ENCODE measurements around the gene SHISA7. TPM values are rescaled to one million over a fixed set of nuclear protein-coding genes. Genes with fewer than 3 reads are reported as not detected.

SHISA7 gene
- total RNA-seq, 1 donor from 2014 or later: not detected

DNA sequence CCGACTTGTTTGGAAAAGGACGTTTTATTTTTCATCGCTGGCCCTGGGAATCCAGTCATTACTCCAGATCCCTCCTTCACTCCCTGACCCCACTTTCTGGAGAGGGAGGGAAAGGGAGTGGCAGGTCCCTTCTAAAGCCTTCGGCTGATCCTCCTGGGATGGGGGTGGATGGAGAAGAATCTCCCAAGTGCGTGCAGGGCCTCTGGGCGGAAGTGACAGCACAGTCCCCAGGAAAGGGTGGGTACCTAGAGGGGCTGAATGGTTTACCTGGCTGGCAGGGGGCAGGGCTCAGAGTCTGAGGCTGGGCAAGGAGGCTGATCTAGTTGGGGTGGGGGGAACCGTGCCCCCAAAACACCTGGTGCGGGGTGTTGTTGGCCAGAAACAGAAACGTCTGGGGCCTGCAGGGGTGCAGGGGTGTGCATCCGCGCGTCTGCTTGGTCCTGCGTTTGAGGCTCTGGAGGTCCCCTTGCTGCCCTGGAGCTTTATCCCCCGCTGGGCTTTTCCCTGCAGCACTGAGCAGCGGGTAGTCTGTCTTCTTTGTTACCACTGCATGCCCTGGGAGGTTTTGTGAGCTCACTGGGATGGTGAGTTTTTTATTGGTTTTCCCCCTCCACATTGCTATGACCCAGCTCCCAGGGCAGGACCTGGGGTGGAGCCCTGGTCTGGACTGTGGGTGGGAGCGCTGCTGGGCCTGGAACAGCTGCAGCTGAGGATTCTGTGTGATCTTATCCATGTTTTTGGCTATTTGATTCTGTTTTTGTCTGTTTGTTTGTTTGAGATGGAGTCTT lies 30.3 kb upstream of the SHISA7 start:
- Histone ChIP-seq H3K4me1 (ENCODE audit: control insufficient read depth in 3 of 3, insufficient read depth in 3 of 3, low read length in 3 of 3) (peaks cover 20 to 23% (median 22%) of the 10 kb centered on the region in 3 donors), H3K4me3 (ENCODE audit: low read length in 3 of 3) (no peak overlapping the region), H3K9me3 (ENCODE audit: control insufficient read depth in 3 of 3, low read length in 3 of 3) (no peaks in the 10 kb centered on the region), H3K36me3 (ENCODE audit: control insufficient read depth in 3 of 3, insufficient read depth in 3 of 3, low read length in 3 of 3) (no peaks in the 10 kb centered on the region), H3K27ac (ENCODE audit: low read depth, low read length) (peak overlapping the region; percentile 44), H3K27me3 (ENCODE audit: control insufficient read depth in 3 of 3, insufficient read depth in 3 of 3, low read length in 3 of 3) (no peaks in the 10 kb centered on the region), H3K9ac (ENCODE audit: low read depth in 1 of 3, low read length in 3 of 3) (peak overlapping the region in 1 of 3 donors; percentile 50)

DNA sequence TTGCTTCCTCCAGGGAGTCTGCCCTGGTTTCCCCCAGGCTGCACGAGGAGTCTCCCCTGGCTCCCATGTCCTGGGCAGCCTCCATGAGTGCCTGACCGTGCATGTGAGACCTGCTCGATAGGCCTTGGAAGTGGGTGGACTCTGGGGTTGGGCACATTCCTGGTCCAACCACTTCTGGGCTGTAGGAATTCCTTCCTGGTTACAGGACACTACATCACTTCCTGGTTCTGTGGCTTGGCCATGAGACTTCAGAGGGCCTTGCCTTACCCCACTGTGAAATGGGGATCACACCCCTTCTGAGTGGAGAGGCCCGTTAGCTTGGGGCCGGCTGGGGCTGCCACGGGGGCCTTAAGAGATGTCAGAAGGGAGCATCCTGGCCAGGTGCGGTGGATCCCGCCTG lies 29.4 kb upstream of the SHISA7 start:
- H3K27me3 ChIP-seq (ENCODE audit: control insufficient read depth in 3 of 3, insufficient read depth in 3 of 3, low read length in 3 of 3): no peaks in the 10 kb centered on the region
- H3K4me1 ChIP-seq (ENCODE audit: control insufficient read depth in 3 of 3, insufficient read depth in 3 of 3, low read length in 3 of 3): peaks cover 14 to 18% (median 16%) of the 10 kb centered on the region in 3 donors
- no peak overlapping the region for H3K4me3 ChIP-seq (ENCODE audit: low read length in 3 of 3)
- H3K27ac ChIP-seq (ENCODE audit: low read depth, low read length): peak overlapping the region; percentile 44
- H3K36me3 ChIP-seq (ENCODE audit: control insufficient read depth in 3 of 3, insufficient read depth in 3 of 3, low read length in 3 of 3): no peaks in the 10 kb centered on the region
- no peaks in the 10 kb centered on the region for H3K9me3 ChIP-seq (ENCODE audit: control insufficient read depth in 3 of 3, low read length in 3 of 3)
- H3K9ac ChIP-seq (ENCODE audit: low read depth in 1 of 3, low read length in 3 of 3): no peak overlapping the region

DNA sequence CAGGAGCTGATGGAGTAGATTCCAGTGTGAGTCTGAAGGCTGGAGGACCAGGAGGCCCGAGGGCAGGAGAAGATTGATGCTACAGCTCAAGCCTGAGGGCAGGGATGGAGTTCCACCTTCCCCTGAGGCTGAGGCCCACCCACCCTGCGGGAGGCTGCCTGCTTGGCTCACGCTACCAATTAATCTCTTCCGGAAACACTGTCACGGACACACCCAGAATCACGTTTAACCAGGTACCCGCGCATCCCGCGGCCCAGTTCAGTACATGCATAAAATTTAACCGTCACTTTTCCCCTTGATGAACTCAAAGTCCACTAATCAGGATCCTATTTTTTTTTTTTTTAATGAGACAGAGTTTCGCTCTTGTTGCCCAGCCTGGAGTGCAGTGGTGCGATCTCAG lies 28.2 kb upstream of the SHISA7 start:
- no peaks in the 10 kb centered on the region for H3K27me3 ChIP-seq (ENCODE audit: control insufficient read depth in 3 of 3, insufficient read depth in 3 of 3, low read length in 3 of 3)
- no peaks in the 10 kb centered on the region for H3K9me3 ChIP-seq (ENCODE audit: control insufficient read depth in 3 of 3, low read length in 3 of 3)
- no peak overlapping the region for H3K27ac ChIP-seq (ENCODE audit: low read depth, low read length)
- no peak overlapping the region for H3K9ac ChIP-seq (ENCODE audit: low read depth in 1 of 3, low read length in 3 of 3)
- H3K4me1 ChIP-seq (ENCODE audit: control insufficient read depth in 3 of 3, insufficient read depth in 3 of 3, low read length in 3 of 3): peaks cover 13 to 20% (median 14%) of the 10 kb centered on the region in 3 donors
- no peak overlapping the region for H3K4me3 ChIP-seq (ENCODE audit: low read length in 3 of 3)
- H3K36me3 ChIP-seq (ENCODE audit: control insufficient read depth in 3 of 3, insufficient read depth in 3 of 3, low read length in 3 of 3): no peaks in the 10 kb centered on the region

DNA sequence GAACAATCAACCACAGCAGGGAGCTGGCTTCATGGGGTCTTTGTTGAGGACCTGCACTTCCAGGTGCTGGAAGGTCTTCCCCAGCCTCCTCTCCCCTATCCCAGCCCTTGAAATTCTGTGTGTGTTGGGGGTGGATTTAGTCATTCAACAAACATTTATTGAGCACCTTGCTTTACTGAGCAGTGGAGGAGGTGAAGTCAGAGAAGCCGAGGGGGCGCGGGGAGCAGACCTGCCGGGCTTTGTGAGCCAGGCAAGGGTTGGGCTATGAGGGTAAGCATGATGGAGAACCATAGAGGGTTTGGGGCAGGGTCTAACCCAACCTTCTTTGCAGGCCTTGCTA lies 24.9 kb upstream of the SHISA7 start:
- Histone ChIP-seq H3K4me1 (ENCODE audit: control insufficient read depth in 3 of 3, insufficient read depth in 3 of 3, low read length in 3 of 3) (peaks cover 4 to 7% (median 4%) of the 10 kb centered on the region in 3 donors), H3K4me3 (ENCODE audit: low read length in 3 of 3) (no peak overlapping the region), H3K27me3 (ENCODE audit: control insufficient read depth in 3 of 3, insufficient read depth in 3 of 3, low read length in 3 of 3) (no peaks in the 10 kb centered on the region), H3K27ac (ENCODE audit: low read depth, low read length) (no peak overlapping the region), H3K9me3 (ENCODE audit: control insufficient read depth in 3 of 3, low read length in 3 of 3) (no peaks in the 10 kb centered on the region), H3K9ac (ENCODE audit: low read depth in 1 of 3, low read length in 3 of 3) (no peak overlapping the region), H3K36me3 (ENCODE audit: control insufficient read depth in 3 of 3, insufficient read depth in 3 of 3, low read length in 3 of 3) (no peaks in the 10 kb centered on the region)

DNA sequence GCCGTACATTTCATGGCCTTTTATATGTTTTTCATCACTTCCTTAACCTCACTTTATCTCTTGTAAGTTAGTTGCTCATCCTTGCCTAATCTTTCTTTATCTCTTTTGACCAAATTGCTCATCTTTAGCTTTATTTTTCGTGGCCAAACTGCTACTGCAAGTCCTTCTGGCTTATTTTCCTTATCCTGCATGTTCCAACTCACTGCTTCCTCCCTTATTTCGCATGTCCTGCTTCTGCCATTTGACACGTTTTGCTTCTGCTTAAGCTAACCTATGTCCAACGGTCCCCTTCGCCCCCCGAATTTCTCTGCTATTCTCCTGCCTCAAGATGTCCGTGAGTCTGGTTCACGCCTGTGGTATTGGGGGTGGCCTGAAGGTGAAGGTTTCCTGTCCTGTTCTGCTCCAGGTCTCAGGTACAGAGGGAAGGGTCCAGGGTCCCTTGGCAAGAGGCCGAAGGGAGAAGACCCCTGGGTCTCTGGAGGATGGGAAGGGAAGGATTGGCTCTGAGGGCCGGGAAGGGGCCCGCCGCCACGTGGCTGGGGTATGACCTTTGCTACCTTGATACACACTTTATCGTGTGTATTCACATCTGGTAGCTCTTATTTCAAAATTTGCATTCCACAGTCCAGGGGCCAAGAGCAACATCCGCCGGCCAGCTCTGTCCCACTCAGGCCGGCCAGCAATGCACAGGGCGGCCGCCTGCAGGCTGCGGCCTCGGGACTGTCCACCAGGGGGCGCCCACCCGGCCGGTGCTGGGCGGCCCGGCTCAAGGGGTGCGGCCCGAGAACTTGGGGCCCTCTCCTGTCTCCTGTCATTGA lies 24.3 kb upstream of the SHISA7 start:
- no peaks in the 10 kb centered on the region for H3K9me3 ChIP-seq (ENCODE audit: control insufficient read depth in 3 of 3, low read length in 3 of 3)
- no peak overlapping the region for H3K27ac ChIP-seq (ENCODE audit: low read depth, low read length)
- H3K4me1 ChIP-seq (ENCODE audit: control insufficient read depth in 3 of 3, insufficient read depth in 3 of 3, low read length in 3 of 3): peaks cover 4 to 7% (median 4%) of the 10 kb centered on the region in 3 donors
- H3K36me3 ChIP-seq (ENCODE audit: control insufficient read depth in 3 of 3, insufficient read depth in 3 of 3, low read length in 3 of 3): no peaks in the 10 kb centered on the region
- no peak overlapping the region for H3K9ac ChIP-seq (ENCODE audit: low read depth in 1 of 3, low read length in 3 of 3)
- H3K4me3 ChIP-seq (ENCODE audit: low read length in 3 of 3): no peak overlapping the region
- no peaks in the 10 kb centered on the region for H3K27me3 ChIP-seq (ENCODE audit: control insufficient read depth in 3 of 3, insufficient read depth in 3 of 3, low read length in 3 of 3)

DNA sequence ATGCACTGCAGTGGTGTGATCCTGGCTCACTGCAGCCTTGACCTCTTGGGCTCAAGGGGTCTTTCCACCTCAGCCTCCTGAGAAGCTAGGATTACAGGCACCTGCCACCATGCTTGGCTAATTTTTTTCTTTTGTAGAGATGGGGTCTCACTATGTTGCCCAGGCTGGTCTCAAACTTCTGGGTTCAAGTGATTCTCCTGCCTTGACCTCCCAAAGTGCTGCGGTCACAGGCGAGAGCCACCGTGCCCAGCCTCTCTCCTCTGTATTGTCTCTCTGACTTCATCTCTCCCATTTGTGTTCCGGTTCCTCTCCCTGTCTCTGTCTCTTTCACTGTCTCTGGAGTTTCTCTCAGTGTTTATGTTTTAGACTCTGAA lies 23.1 kb upstream of the SHISA7 start:
- Histone ChIP-seq H3K27me3 (ENCODE audit: control insufficient read depth in 3 of 3, insufficient read depth in 3 of 3, low read length in 3 of 3) (no peaks in the 10 kb centered on the region), H3K4me3 (ENCODE audit: low read length in 3 of 3) (no peak overlapping the region), H3K36me3 (ENCODE audit: control insufficient read depth in 3 of 3, insufficient read depth in 3 of 3, low read length in 3 of 3) (no peaks in the 10 kb centered on the region), H3K4me1 (ENCODE audit: control insufficient read depth in 3 of 3, insufficient read depth in 3 of 3, low read length in 3 of 3) (peaks cover 7 to 11% (median 10%) of the 10 kb centered on the region in 3 donors), H3K9ac (ENCODE audit: low read depth in 1 of 3, low read length in 3 of 3) (no peak overlapping the region), H3K9me3 (ENCODE audit: control insufficient read depth in 3 of 3, low read length in 3 of 3) (no peaks in the 10 kb centered on the region), H3K27ac (ENCODE audit: low read depth, low read length) (no peak overlapping the region)

DNA sequence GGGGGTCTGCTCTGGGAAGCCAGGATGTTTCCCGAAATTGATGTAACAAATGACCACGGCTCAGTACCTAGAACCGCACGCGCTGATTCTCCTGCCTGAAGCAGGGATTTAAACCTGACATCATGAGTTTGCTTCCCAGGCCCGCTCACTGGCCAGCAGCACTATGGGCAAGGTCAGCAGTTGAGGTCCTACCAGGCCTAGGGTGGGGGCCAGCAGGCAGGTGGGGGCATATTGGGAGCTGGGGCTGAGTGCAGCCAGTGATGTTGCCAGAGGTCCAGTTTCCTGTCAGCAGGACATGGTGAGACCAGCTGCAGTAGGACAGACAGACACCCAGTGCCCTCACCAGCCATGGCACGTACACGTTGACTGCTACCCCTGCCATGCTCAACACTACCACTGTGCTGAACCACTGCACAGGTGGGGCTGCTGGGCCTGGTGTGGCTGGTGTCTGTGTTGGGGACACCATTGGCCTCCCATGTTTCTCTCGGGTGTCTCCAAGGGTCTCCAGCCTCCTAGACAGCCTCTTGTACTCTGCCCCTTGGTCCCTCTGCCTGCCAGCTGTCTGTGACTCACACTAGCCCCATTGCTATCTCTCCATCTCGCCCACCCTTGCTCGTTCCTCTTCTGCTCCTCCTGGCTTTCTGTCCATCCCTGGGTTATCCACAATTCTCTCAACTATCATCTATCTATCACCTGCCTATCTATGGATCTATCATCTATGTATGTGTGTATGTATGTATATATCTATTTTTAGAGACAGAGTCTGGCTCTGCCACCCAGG lies 22.6 kb upstream of the SHISA7 start:
- Histone ChIP-seq H3K27me3 (ENCODE audit: control insufficient read depth in 3 of 3, insufficient read depth in 3 of 3, low read length in 3 of 3) (no peaks in the 10 kb centered on the region), H3K27ac (ENCODE audit: low read depth, low read length) (no peak overlapping the region), H3K9me3 (ENCODE audit: control insufficient read depth in 3 of 3, low read length in 3 of 3) (no peaks in the 10 kb centered on the region), H3K4me1 (ENCODE audit: control insufficient read depth in 3 of 3, insufficient read depth in 3 of 3, low read length in 3 of 3) (peaks cover 11 to 17% (median 15%) of the 10 kb centered on the region in 3 donors), H3K4me3 (ENCODE audit: low read length in 3 of 3) (no peak overlapping the region), H3K9ac (ENCODE audit: low read depth in 1 of 3, low read length in 3 of 3) (no peak overlapping the region), H3K36me3 (ENCODE audit: control insufficient read depth in 3 of 3, insufficient read depth in 3 of 3, low read length in 3 of 3) (no peaks in the 10 kb centered on the region)

DNA sequence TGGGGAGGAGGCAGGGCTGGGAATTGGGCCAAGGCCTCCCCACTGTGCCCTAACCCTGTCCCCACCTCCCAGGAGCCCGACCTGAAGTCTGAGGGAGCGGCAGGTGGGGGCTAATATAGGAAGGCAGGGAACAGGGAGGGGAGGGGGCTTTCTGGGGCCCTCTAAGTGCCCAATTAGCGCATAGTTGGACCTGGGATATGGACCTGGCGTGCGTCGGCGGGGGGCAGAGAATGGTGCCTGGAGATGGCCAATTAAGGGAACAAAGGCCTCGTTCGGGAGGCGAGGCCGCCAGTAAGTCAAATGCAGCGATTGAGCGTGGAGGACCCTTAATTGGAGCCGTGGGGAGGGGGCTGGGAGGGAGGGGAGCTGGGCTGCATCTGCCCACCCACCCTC lies 21.6 kb upstream of the SHISA7 start, which contains the start of gene C19orf85:
TSS of gene C19orf85 (minus strand) at position 90 of the 393 bp plus-strand sequence. CDS start 197 bp downstream, outside the sequence.
- H3K36me3 ChIP-seq (ENCODE audit: control insufficient read depth in 3 of 3, insufficient read depth in 3 of 3, low read length in 3 of 3): no peaks in the 10 kb centered on the region

DNA sequence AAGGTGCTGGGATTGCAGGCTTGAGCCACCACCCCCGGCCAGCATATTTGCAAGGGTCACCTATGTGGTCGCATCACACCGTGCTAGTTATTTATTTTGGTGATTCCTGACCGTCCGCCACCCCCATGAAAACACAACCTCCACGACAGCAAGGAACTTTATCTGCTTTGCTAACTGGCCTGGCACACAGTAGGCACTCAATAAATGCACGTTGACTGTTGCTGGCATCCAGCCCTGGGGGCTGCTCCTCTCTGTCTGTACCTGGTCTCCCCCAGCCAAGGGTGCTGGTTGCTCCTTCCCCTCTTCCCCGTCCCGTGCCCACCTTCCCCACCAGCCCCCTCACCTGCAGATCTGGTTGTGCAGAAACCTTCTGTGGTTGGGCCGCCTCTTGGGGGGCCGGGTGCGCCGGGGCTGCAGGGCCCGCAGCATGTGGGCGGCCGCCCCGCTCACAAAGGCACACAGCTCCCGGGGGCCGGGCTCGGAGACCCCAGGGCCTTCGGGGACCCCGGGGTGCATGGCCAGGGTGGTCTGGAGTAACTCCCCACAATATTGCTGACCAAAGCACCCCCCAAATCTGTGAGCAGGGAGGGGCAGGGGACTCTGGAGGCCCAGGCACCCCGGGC lies 21.1 kb upstream of the SHISA7 start:
- H3K9me3 ChIP-seq (ENCODE audit: control insufficient read depth in 3 of 3, low read length in 3 of 3): no peaks in the 10 kb centered on the region
- no peak overlapping the region for H3K9ac ChIP-seq (ENCODE audit: low read depth in 1 of 3, low read length in 3 of 3)
- no peaks in the 10 kb centered on the region for H3K27me3 ChIP-seq (ENCODE audit: control insufficient read depth in 3 of 3, insufficient read depth in 3 of 3, low read length in 3 of 3)
- H3K36me3 ChIP-seq (ENCODE audit: control insufficient read depth in 3 of 3, insufficient read depth in 3 of 3, low read length in 3 of 3): no peaks in the 10 kb centered on the region
- H3K27ac ChIP-seq (ENCODE audit: low read depth, low read length): no peak overlapping the region
- no peak overlapping the region for H3K4me3 ChIP-seq (ENCODE audit: low read length in 3 of 3)
- peaks cover 21 to 29% (median 21%) of the 10 kb centered on the region in 3 donors for H3K4me1 ChIP-seq (ENCODE audit: control insufficient read depth in 3 of 3, insufficient read depth in 3 of 3, low read length in 3 of 3)

More for the DNA sequence above, 21.6 kb upstream of the SHISA7 start, which contains the start of gene C19orf85:
- Histone ChIP-seq H3K9ac (ENCODE audit: low read depth in 1 of 3, low read length in 3 of 3) (no peak within 1 kb of the TSS), H3K4me3 (ENCODE audit: low read length in 3 of 3) (no peak within 1 kb of the TSS), H3K9me3 (ENCODE audit: control insufficient read depth in 3 of 3, low read length in 3 of 3) (no peaks in the 10 kb centered on the region), H3K4me1 (ENCODE audit: control insufficient read depth in 3 of 3, insufficient read depth in 3 of 3, low read length in 3 of 3) (peaks cover 19 to 27% (median 19%) of the 10 kb centered on the region in 3 donors), H3K27me3 (ENCODE audit: control insufficient read depth in 3 of 3, insufficient read depth in 3 of 3, low read length in 3 of 3) (no peaks in the 10 kb centered on the region), H3K27ac (ENCODE audit: low read depth, low read length) (no peak within 1 kb of the TSS)
